ENCODE data around the gene MRPL37. TPM values are rescaled to one million over a fixed set of nuclear protein-coding genes. Genes with fewer than 3 reads are reported as not detected.
A peak's percentile ranks its signal among the peaks of the same experiment; 100 is the strongest.

The MRPL37 gene
- total and polyA plus RNA-seq, 2 of the 4 experiments (the other 2 are of a cell fraction) = 42.8 to 132 TPM

DNA sequence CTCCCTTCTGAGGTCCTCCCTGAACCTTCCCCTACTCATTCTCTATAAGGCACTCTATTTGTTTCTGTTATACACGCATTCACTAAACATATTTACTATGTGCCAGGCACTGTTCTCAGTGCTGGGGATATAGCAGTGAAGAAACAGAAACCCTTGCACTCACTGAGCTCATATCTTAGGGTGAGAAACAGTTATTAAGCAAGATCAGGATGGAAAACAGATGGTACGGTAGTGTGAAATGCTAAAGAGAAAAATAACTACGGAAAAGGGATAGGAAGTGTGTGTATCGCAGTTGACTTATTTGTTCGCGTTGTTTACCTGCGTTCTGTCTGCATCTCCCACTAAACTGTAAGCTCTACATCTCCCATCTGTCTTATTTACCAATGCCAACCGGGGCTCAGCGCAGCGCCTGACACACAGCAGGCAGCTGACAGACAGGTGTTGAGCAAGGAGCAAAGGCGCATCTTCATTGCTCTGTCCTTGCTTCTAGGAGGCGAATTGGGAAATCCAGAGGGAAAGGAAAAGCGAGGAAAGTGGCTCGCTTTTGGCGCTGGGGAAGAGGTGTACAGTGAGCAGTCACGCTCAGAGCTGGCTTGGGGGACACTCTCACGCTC, 709 bp upstream of the MRPL37 start:
- in situ Hi-C loops (cut with MboI; ENCODE audit: low sequenced_read_pairs) (no loop called here), intact Hi-C loops (cut with micrococcal nuclease) (no loop called here), dilution Hi-C loops (cut with HindIII; ENCODE audit: low sequenced_read_pairs, unreplicated experiment) (no loop called here)
- Histone ChIP-seq H3K4me3 (ENCODE audit: insufficient read depth, low read depth, low read length) (peak overlapping the region; percentile 73), H2AK5ac (ENCODE audit: low read depth, low read length) (no peak overlapping the region; the same call in 1 of the 2 replicates), H4K5ac (ENCODE audit: low read depth, low read length) (peak overlapping the region; percentile 69), H2BK120ac (ENCODE audit: low read depth, low read length) (no peak overlapping the region), H2AFZ (replicated peaks; ENCODE audit: low read length, poor library complexity) (peak overlapping the region; percentile 95), H3K4ac (ENCODE audit: low read depth, low read length) (peak overlapping the region; percentile 65), H3K14ac (replicated peaks; ENCODE audit: low read depth, low read length) (peak overlapping the region; percentile 36), H3K9ac (ENCODE audit: low read depth, low read length) (peak overlapping the region; percentile 28), H2BK20ac (ENCODE audit: low read depth, low read length) (no peak overlapping the region), H3K27me3 (ENCODE audit: control insufficient read depth, insufficient read depth, low read length) (no peaks in the 10 kb centered on the region), H2AK9ac (replicated peaks; ENCODE audit: low read depth, low read length, poor library complexity) (peak overlapping the region; percentile 80), H3K4me1 (ENCODE audit: control insufficient read depth, insufficient read depth, low read length) (peaks cover 4% of the 10 kb centered on the region), H3K27ac (ENCODE audit: insufficient read depth, low read length) (peak overlapping the region; percentile 11), H4K20me1 (ENCODE audit: insufficient read depth, low read length) (no peaks in the 10 kb centered on the region), H3K23ac (ENCODE audit: low read depth, low read length) (peak overlapping the region; percentile 18), H2BK15ac (ENCODE audit: low read depth, low read length) (no peak overlapping the region), H3K9me1 (ENCODE audit: insufficient read depth, low read length) (peaks cover 6% of the 10 kb centered on the region; the same call in 1 of the 2 replicates), H3K56ac (ENCODE audit: extremely low read depth, insufficient read depth, low read length) (peak overlapping the region; percentile 18; the same call in 1 of the 2 replicates), H3K18ac (ENCODE audit: low read depth, low read length) (no peak overlapping the region), H4K91ac (ENCODE audit: insufficient read depth, low read depth, low read length) (peak overlapping the region; percentile 55; the same call in 1 of the 2 replicates), H2BK5ac (ENCODE audit: low read depth, low read length, poor library complexity, severe bottlenecking) (no peak overlapping the region), H3K9me3 (ENCODE audit: control insufficient read depth, insufficient read depth, low read length) (no peaks in the 10 kb centered on the region), H4K8ac (ENCODE audit: low read depth in 2 of 2, low read length in 2 of 2) (peak overlapping the region; percentile 83 to 97), H3K4me2 (ENCODE audit: low read depth, low read length) (peak overlapping the region; percentile 95), H3K79me1 (ENCODE audit: low read depth in 1 of 2, low read length in 2 of 2) (peaks cover 31 to 42% of the 10 kb centered on the region in 2 experiments), H3K36me3 (ENCODE audit: control insufficient read depth, insufficient read depth, low read length) (peaks cover 1% of the 10 kb centered on the region; the same call in 1 of the 2 replicates)
- ChIA-PET POLR2A (ENCODE audit: unreplicated experiment) (interaction anchor here (0.5 to 0.6 kb wide), 2 partner anchors 225 to 266 kb away, joined by 3 to 4 read pairs; no protein-coding TSS in a partner anchor), CTCF (no interaction called here)
- ATAC-seq (ENCODE audit: low read depth) (no peak), DNase-seq (no peak)
- 7% methylated on average over 5 of the region's 17 CpGs; no CpG with 5 or more reads in 1 of the 2 experiments for WGBS, 2 experiments (ENCODE audit: extremely low coverage in 2 of 2, insufficient read length in 1 of 2)
- TF ChIP-seq CEBPB (IDR thresholded peaks at IDR 0.05; ENCODE audit: low read depth, low read length) = peak; percentile 43; the same call in 1 of the 2 replicates
- TF ChIP-seq, protein P1, sequence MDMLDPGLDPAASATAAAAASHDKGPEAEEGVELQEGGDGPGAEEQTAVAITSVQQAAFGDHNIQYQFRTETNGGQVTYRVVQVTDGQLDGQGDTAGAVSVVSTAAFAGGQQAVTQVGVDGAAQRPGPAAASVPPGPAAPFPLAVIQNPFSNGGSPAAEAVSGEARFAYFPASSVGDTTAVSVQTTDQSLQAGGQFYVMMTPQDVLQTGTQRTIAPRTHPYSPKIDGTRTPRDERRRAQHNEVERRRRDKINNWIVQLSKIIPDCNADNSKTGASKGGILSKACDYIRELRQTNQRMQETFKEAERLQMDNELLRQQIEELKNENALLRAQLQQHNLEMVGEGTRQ (IDR thresholded peaks at IDR 0.05; ENCODE audit: low read depth, low read length) = no peak
- BruUV-seq (replicated peaks) = no TSS peak

Measured in IMR-90 (cell line).